Astrocyte (in vitro differentiated cells and primary cell): ENCODE data around the gene ZNF639. TPM values are rescaled to one million over a fixed set of nuclear protein-coding genes. Genes with fewer than 3 reads are reported as not detected.

Experiments used
- DNase-seq: peaks from one replicate; pipeline ENCODE4 v3.0.0-alpha.2; 2010; ENCODE audit warnings: low read depth
- FAIRE-seq: peaks from 2 replicates; lab custom pipeline; 2011; peaks lifted over from hg19 to GRCh38; lab: Jason Lieb, UNC
- H2AFZ ChIP-seq: 2 replicates; pipeline ENCODE4 v1.6.0; 2012; ENCODE audit warnings: low read depth, low read length, inconsistent platforms
- H3K27ac ChIP-seq: 2 replicates; pipeline ENCODE4 v1.5.1; 2011; ENCODE audit warnings: low read depth, low read length, inconsistent platforms
- H3K27me3 ChIP-seq: 2 replicates; pipeline ENCODE4 v1.6.0; 2011; ENCODE audit warnings: low read length, inconsistent platforms; ENCODE audit not compliant: insufficient read depth
- H3K36me3 ChIP-seq: 2 replicates; pipeline ENCODE4 v1.5.1; 2011; ENCODE audit warnings: low read length, inconsistent platforms; ENCODE audit not compliant: insufficient read depth
- H3K4me1 ChIP-seq: 2 replicates; pipeline ENCODE4 v1.5.1; 2011; ENCODE audit warnings: low read length, inconsistent platforms; ENCODE audit not compliant: insufficient read depth
- H3K4me2 ChIP-seq: 2 replicates; pipeline ENCODE4 v1.6.0; 2012; ENCODE audit warnings: low read length, inconsistent platforms
- H3K4me3 ChIP-seq: 2 replicates; pipeline ENCODE4 v1.5.1; 2011; ENCODE audit warnings: low read depth, mild to moderate bottlenecking, low read length, inconsistent platforms; ENCODE audit not compliant: insufficient read depth
- H3K79me2 ChIP-seq: 2 replicates; pipeline ENCODE4 v1.6.0; 2012; ENCODE audit warnings: mild to moderate bottlenecking, low read length, inconsistent platforms; ENCODE audit not compliant: insufficient read depth
- H3K9ac ChIP-seq: 2 replicates; pipeline ENCODE4 v1.6.0; 2012; ENCODE audit warnings: mild to moderate bottlenecking, low read length, inconsistent platforms
- H3K9me3 ChIP-seq: 2 replicates; pipeline ENCODE4 v1.5.1; 2012; ENCODE audit warnings: low read depth, mild to moderate bottlenecking, low read length, inconsistent platforms; ENCODE audit not compliant: insufficient read depth
- H4K20me1 ChIP-seq: 2 replicates; pipeline ENCODE4 v1.6.0; 2012; ENCODE audit warnings: low read length, inconsistent platforms; ENCODE audit not compliant: insufficient read depth
- H3K27ac Mint-ChIP-seq: one replicate; pipeline ENCODE4 v1.8.0; 2021; ENCODE audit warnings: mild to moderate bottlenecking, mixed read lengths; ENCODE audit not compliant: unreplicated experiment
- H3K27me3 Mint-ChIP-seq: one replicate; pipeline ENCODE4 v1.8.0; 2021; ENCODE audit warnings: low read depth, mixed read lengths; ENCODE audit not compliant: unreplicated experiment
- H3K36me3 Mint-ChIP-seq: one replicate; pipeline ENCODE4 v1.8.0; 2021; ENCODE audit warnings: low read depth, mixed read lengths; ENCODE audit not compliant: unreplicated experiment
- H3K4me1 Mint-ChIP-seq: one replicate; pipeline ENCODE4 v1.8.0; 2021; ENCODE audit warnings: low read depth, mixed read lengths; ENCODE audit not compliant: unreplicated experiment
- H3K4me3 Mint-ChIP-seq: one replicate; pipeline ENCODE4 v1.8.0; 2021; ENCODE audit warnings: mild to moderate bottlenecking, moderate library complexity, mixed read lengths; ENCODE audit not compliant: unreplicated experiment
- H3K9me3 Mint-ChIP-seq: one replicate; pipeline ENCODE4 v1.8.0; 2021; ENCODE audit warnings: mild to moderate bottlenecking, mixed read lengths; ENCODE audit not compliant: unreplicated experiment
- CTCF ChIP-seq: IDR thresholded peaks from 2 replicates; pipeline ENCODE4 v1.5.1; 2011; ENCODE audit warnings: low read depth, mild to moderate bottlenecking, inconsistent platforms, low read length, moderate library complexity; ENCODE audit not compliant: insufficient read depth
- EZH2 ChIP-seq: IDR thresholded peaks from 2 replicates; pipeline ENCODE4 v1.6.1; 2012; ENCODE audit warnings: mild to moderate bottlenecking, low read length, inconsistent platforms; ENCODE audit not compliant: insufficient read depth
- total RNA-seq: library from RNA; stranded (reverse); gene quantifications from 2 replicates; pipeline ENCODE4 v1.2.1, GENCODE V29; 2021

Gene ZNF639
- total RNA-seq, 1 donor from 2014 or later = 34.4 TPM

DNA sequence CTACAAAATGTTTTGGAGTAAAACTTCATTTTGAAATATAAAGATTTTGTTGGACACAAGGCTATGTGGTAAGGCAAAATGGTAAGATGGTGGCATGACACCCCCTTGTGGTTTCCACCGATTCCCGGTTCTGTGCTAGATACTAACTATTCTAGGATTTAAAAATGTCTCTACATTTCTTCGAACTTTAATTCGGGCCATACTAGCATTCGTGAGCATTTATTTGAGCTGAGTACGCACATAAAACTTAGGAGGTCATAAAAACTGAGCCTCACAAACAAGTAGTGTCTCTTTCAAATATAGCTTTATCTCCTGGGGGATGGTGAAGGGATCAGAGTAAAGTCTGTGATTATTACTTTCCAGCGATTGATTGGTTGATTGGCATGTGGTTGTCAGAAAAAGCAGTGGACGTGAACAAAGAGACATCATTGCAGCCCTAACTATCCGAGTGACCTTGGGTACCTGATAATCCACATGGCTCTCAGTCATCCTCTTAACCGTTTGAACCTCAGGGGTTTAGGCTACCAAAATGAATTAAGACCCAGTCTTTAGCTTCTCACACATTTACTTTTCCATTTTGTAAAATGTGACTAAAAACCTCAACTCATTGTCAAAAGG lies 1.1 kb upstream of the ZNF639 start:
- no peak for TF ChIP-seq EZH2
- peak; percentile 56 for TF ChIP-seq CTCF
- H3K36me3 ChIP-seq = no peaks in the 10 kb centered on the region
- peaks cover 22% of the 10 kb centered on the region for H4K20me1 ChIP-seq
- H2AFZ ChIP-seq = peak overlapping the region; percentile 99
- Mint-ChIP-seq H3K9me3 (no peaks in the 10 kb centered on the region), H3K36me3 (no peaks in the 10 kb centered on the region), H3K27me3 (peaks cover 1% of the 10 kb centered on the region), H3K4me3 (peak overlapping the region; percentile 82), H3K27ac (no peak overlapping the region), H3K4me1 (peaks cover 9% of the 10 kb centered on the region)
- H3K9me3 ChIP-seq = no peaks in the 10 kb centered on the region
- peak overlapping the region; percentile 91 for H3K27ac ChIP-seq
- H3K4me3 ChIP-seq = peak overlapping the region; percentile 82
- no peak for FAIRE-seq
- no peaks in the 10 kb centered on the region for H3K27me3 ChIP-seq
- peak overlapping the region; percentile 94 for H3K9ac ChIP-seq
- H3K4me1 ChIP-seq = peaks cover 9% of the 10 kb centered on the region
- no peak for DNase-seq
- H3K79me2 ChIP-seq = peaks cover 39% of the 10 kb centered on the region
- H3K4me2 ChIP-seq = peak overlapping the region; percentile 99

DNA sequence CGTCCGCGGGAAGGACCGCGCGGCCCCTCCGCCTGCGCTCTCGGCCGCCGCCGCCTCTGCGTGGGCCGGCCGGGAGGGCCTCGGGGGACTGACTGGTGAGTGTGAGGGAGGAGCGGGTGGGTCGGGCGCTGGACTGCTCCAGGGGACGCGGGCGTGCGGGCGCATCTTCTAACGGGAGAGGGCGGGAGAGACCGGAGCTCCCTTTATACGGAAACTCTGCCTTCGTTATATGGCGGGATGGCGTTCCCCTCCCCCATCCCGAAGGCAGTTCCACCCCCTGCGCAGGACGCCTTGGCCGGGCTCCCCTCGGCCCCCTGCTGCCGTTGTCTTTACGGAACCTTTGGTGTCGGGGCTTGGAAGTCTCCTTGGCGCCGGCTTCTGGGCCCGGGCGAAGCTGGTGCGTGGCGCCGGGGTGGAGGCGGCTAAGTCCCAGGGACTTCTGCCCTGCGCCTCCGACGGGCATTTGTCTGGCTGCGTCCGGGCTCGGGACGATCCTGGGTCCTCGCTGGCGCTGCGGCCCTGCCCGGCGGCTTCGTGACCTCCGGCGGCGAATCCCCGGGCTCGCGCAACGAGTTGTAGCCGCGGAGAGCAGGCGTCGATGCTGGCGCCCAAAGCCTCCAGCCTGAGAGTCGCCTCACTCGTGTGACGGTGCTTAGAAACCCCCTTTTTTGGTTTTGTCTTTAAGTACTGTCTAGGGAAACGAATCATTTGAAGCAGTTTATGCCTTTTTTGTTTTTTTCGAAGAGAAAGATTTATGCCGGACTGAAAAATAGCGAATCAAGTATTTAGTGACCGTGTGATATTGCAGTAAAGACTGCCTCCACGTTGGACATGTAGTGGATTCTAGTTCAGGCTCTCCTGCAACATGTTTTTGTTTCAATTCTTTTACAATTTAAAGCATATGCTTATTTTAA lies 623 bp downstream of the ZNF639 start:
- Histone ChIP-seq H3K27ac (peak overlapping the region; percentile 91), H3K4me3 (peak overlapping the region; percentile 82), H3K36me3 (no peaks in the 10 kb centered on the region), H3K27me3 (no peaks in the 10 kb centered on the region), H3K9me3 (no peaks in the 10 kb centered on the region), H2AFZ (peak overlapping the region; percentile 99), H3K4me1 (peaks cover 9% of the 10 kb centered on the region), H3K79me2 (peaks cover 55% of the 10 kb centered on the region), H4K20me1 (peaks cover 22% of the 10 kb centered on the region), H3K4me2 (peak overlapping the region; percentile 99), H3K9ac (peak overlapping the region; percentile 94)
- FAIRE-seq (no peak), DNase-seq (peak; percentile 53)
- H3K36me3 Mint-ChIP-seq = no peaks in the 10 kb centered on the region
- peaks cover 9% of the 10 kb centered on the region for H3K4me1 Mint-ChIP-seq
- TF ChIP-seq CTCF (no peak), EZH2 (no peak)
- peak overlapping the region; percentile 97 for H3K4me3 Mint-ChIP-seq
- peaks cover under 1% of the 10 kb centered on the region for H3K27me3 Mint-ChIP-seq
- no peaks in the 10 kb centered on the region for H3K9me3 Mint-ChIP-seq
- peak overlapping the region; percentile 85 for H3K27ac Mint-ChIP-seq
